Heart left ventricle (tissue), 16 donors: ENCODE measurements around the gene PLA2G2D. TPM values are rescaled to one million over a fixed set of nuclear protein-coding genes. Genes with fewer than 3 reads are reported as not detected.

Experiments used
- ATAC-seq, 4 donors: fragments of 200-7000 bp; cut with Tn5 transposase; one replicate each; pipeline ENCODE4 v1.9.1; 2020 to 2022; ENCODE audit warnings: moderate library complexity in 4 of 4, mild to moderate bottlenecking in 3 of 4, moderate number of reproducible peaks in 1 of 4
- DNase-seq, 5 donors: peaks; one replicate each; pipeline ENCODE4 v3.0.0-alpha.2; 2020
- H3K27ac ChIP-seq, 12 donors: fragments of 200-600 bp; sonication (generic) in 4 of 12; one replicate each; pipeline versions ENCODE4 v1.5.0 to v1.8.0; 2016 to 2022; ENCODE audit warnings: mild to moderate bottlenecking in 2 of 12
- H3K27me3 ChIP-seq, 9 donors: fragments of 200-600 bp; sonication (generic) in 2 of 9; one replicate each; pipeline versions ENCODE4 v1.5.1 to v1.8.0; 2016 to 2022; ENCODE audit warnings: mild to moderate bottlenecking in 3 of 9
- H3K36me3 ChIP-seq, 9 donors: fragments of 200-600 bp; sonication (generic) in 2 of 9; one replicate each; pipeline versions ENCODE4 v1.5.0 to v1.8.0; 2018 to 2022; ENCODE audit warnings: mild to moderate bottlenecking in 2 of 9
- H3K4me1 ChIP-seq, 12 donors: fragments of 200-600 bp; sonication (generic) in 4 of 12; one replicate each; pipeline versions ENCODE4 v1.5.0 to v1.8.0; 2016 to 2022; ENCODE audit warnings: mild to moderate bottlenecking in 3 of 12
- H3K4me3 ChIP-seq, 12 donors: fragments of 200-600 bp; sonication (generic) in 4 of 12; one replicate each; pipeline versions ENCODE4 v1.5.0 to v1.8.0; 2017 to 2022; ENCODE audit warnings: mild to moderate bottlenecking in 9 of 12, moderate library complexity in 4 of 12
- H3K9me3 ChIP-seq, 12 donors: fragments of 200-600 bp; sonication (generic) in 4 of 12; one replicate each; pipeline versions ENCODE4 v1.5.0 to v1.8.0; 2016 to 2022; ENCODE audit warnings: mild to moderate bottlenecking in 1 of 12
- CTCF ChIP-seq, 12 donors: fragments of 200-600 bp; sonication (generic) in 4 of 12; IDR thresholded peaks; one replicate each; pipeline versions ENCODE4 v1.5.0 to v1.8.0; 2018 to 2022; ENCODE audit warnings: antibody characterized with exemption in 12 of 12, mild to moderate bottlenecking in 5 of 12
- POLR2A ChIP-seq, 2 donors: fragments of 450-650 bp; IDR thresholded peaks; one replicate each; pipeline ENCODE4 v1.6.1; 2017; ENCODE audit warnings: antibody characterized with exemption in 2 of 2, mild to moderate bottlenecking in 2 of 2, moderate library complexity in 2 of 2
- WGBS, 4 donors: extraction: QIAGEN DNeasy Blood & Tissue Kit in 2 of 4; methylation state at CpG; one replicate each; pipeline versions ENCODE4 v1.1.5 to v1.1.7; 2013 to 2018; 5-methylcytosine and 5-hydroxymethylcytosine counted together
- intact Hi-C, 10 donors: fragments of 100-400 bp; cut with DNase I; formaldehyde crosslinking; loops; one replicate each; pipeline versions ENCODE4 v1.11.1 to v1.14.2; 2022
- polyA plus RNA-seq, 2 donors: library from polyadenylated mRNA; stranded (reverse); fragments of 200-250 nt; gene quantifications; one replicate each; pipeline ENCODE4 v1.2.3, GENCODE V29; 2013
- total RNA-seq, 9 donors: library from RNA; depleted of rRNA in 2 of 9; stranded (reverse); fragments of >200 nt in 2 of 9; fragmentation: NEBNext Ultra II Directional in 3 of 9; extraction: Animal tissue kit (Norgen Biotek cat#: 25700) in 3 of 9; gene quantifications; one replicate each; pipeline versions ENCODE4 v1.1.0 to v1.2.4, GENCODE V29; 2016 to 2023
- donor health status: ischemic (EF 13 %, LVEDD 7.1; RV severe dilation, severe dysfunction).
- donor health status: healthy with polysubstance abuse.
- donor health status: DM: no; HTN: yes; CAD: no.
- donor health status: DM: no; HTN: no; CAD: no.
- donor health status: ischemic (EF 25% LVEDD 6.9; RV normal size, moderate dysfunction).
- donor health status: ischemic (EF 25% LVEDD 5.7; RV mildly dilated, moderate dysfunction).
- donor health status: healthy.
- donor health status: DM: yes; HTN: yes; CAD: no.
- donor health status: ischemic (EF 35%, LVEDD 5.7; RV mildly dilated, moderate dysfunction).
- donor health status: nonischemic (EF 11% LVEDD 7.7; RV severe dilation, severe dysfunction).
- donor health status: DM: yes; HTN: yes; CAD: no.
- donor health status: PGD.
- donor health status: ischemic (EF 29% LVEDD 5.4; RV normal size, mild dysfunction).
- donor health status: nonischemic (EF 23%, LVEDD 6.1; RV moderate dilation, normal function).

The PLA2G2D gene
- total and polyA plus RNA-seq, 11 donors = 0.85 to 5.4 TPM; not detected in 9

GRCh38 chr1:20093940-20094391 is 25.4 kb downstream of the PLA2G2D start:
- Histone ChIP-seq H3K27ac (peak overlapping the region; percentile 18 to 85 (median 63)), H3K4me1 (peaks cover 0 to 16% (median 0%) of the 10 kb centered on the region in 12 donors), H3K27me3 (no peaks in the 10 kb centered on the region), H3K4me3 (no peak overlapping the region), H3K36me3 (peaks cover 0 to 30% (median 20%) of the 10 kb centered on the region in 9 donors), H3K9me3 (peaks cover 0 to 13% (median 0%) of the 10 kb centered on the region in 12 donors)
- DNase-seq (peak in 4 of 5 donors; percentile 39 to 85 (median 70)), ATAC-seq (peak; percentile 74 to 91 (median 80))
- intact Hi-C loops = loop anchor here in 3 of 10 donors (5.0 to 10.0 kb wide), 3 partner anchors 112 to 401 kb away; partner anchors contain the start of gene PLA2G2A (in 1 of the 3)
- TF ChIP-seq CTCF (IDR thresholded peaks at IDR 0.05) (no peak), POLR2A (IDR thresholded peaks at IDR 0.05) (no peak)
- 68 to 73% (median 71%) methylated on average over 5 of the region's 5 CpGs for WGBS, 4 donors

GRCh38 chr1:20093303-20093702 is 26.0 kb downstream of the PLA2G2D start:
- DNase-seq = peak in 1 of 5 donors; percentile 9
- Histone ChIP-seq H3K27ac (peak overlapping the region in 10 of 12 donors; percentile 46 to 85 (median 63)), H3K36me3 (peaks cover 0 to 37% (median 26%) of the 10 kb centered on the region in 9 donors), H3K4me1 (peaks cover 0 to 16% (median 0%) of the 10 kb centered on the region in 12 donors), H3K4me3 (no peak overlapping the region), H3K9me3 (peaks cover 0 to 13% (median 0%) of the 10 kb centered on the region in 12 donors), H3K27me3 (no peaks in the 10 kb centered on the region)
- 77 to 87% (median 86%) methylated on average over 5 of the region's 5 CpGs for WGBS, 4 donors
- no peak for ATAC-seq
- intact Hi-C loops = loop anchor here in 3 of 10 donors (5.0 to 10.0 kb wide), 3 partner anchors 111 to 401 kb away; partner anchors contain the start of gene PLA2G2A (in 1 of the 3)
- no peak for TF ChIP-seq POLR2A (IDR thresholded peaks at IDR 0.05)
- no peak for TF ChIP-seq CTCF (IDR thresholded peaks at IDR 0.05)

GRCh38 chr1:20090641-20091040 is 28.7 kb downstream of the PLA2G2D start:
- WGBS, 4 donors = 79 to 82% (median 81%) methylated on average over 6 of the region's 6 CpGs
- no peak for TF ChIP-seq CTCF (IDR thresholded peaks at IDR 0.05)
- TF ChIP-seq POLR2A (IDR thresholded peaks at IDR 0.05) = no peak
- Histone ChIP-seq H3K36me3 (peaks cover 0 to 61% (median 32%) of the 10 kb centered on the region in 9 donors), H3K4me3 (no peak overlapping the region), H3K4me1 (peaks cover 0 to 16% (median 0%) of the 10 kb centered on the region in 12 donors), H3K27ac (peak overlapping the region in 1 of 12 donors; percentile 9), H3K9me3 (no peaks in the 10 kb centered on the region), H3K27me3 (no peaks in the 10 kb centered on the region)
- DNase-seq = no peak
- no peak for ATAC-seq
- intact Hi-C loops = loop anchor here in 3 of 10 donors (5.0 to 10.0 kb wide), 3 partner anchors 108 to 404 kb away; partner anchors contain the start of gene PLA2G2A (in 1 of the 3)

- no peak overlapping the region for H3K27ac ChIP-seq
- intact Hi-C loops = loop anchor here in 3 of 10 donors (5.0 to 10.0 kb wide), 3 partner anchors 108 to 405 kb away; partner anchors contain the start of gene PLA2G2A (in 1 of the 3)
- no peak for DNase-seq
- peaks cover 0 to 66% (median 32%) of the 10 kb centered on the region in 9 donors for H3K36me3 ChIP-seq
- peaks cover 0 to 16% (median 0%) of the 10 kb centered on the region in 12 donors for H3K4me1 ChIP-seq
- no peak for ATAC-seq
- H3K4me3 ChIP-seq = no peak overlapping the region
- no peaks in the 10 kb centered on the region for H3K9me3 ChIP-seq
- H3K27me3 ChIP-seq = no peaks in the 10 kb centered on the region
- TF ChIP-seq CTCF (IDR thresholded peaks at IDR 0.05) (no peak), POLR2A (IDR thresholded peaks at IDR 0.05) (no peak)
- 80 to 88% (median 84%) methylated on average over 3 of the region's 3 CpGs for WGBS, 4 donors
These were observed 29.2 kb downstream of the PLA2G2D start for GRCh38 chr1:20090119-20090518.
